GM12801 (cell line): ENCODE data around the gene MYOT.

Source experiments
- TF ChIP-seq, protein P1 (sequence below): IDR thresholded peaks from one replicate; pipeline ENCODE4 v1.5.1; 2011; ENCODE audit warnings: control low read depth; ENCODE audit not compliant: insufficient read length; ENCODE audit errors: extremely low read depth

The MYOT gene

DNA sequence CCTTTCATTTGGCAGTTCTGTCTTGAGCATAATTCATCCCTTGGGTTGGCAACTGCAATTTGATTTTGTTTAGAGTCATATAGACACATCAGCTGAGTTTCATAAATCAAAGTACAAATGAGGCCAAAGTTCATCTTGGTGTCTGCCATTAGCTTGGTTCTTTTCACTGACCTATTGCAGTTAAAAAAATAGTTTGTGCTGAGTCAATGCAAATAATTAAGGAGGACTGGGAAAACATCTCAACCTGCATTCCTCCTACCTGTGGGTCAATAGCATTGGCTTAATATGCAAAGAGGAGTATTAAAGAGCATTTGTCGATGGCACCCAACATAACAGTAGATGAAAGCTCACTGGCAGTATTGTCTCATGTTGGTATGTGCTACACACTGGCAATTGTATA is 23.2 kb downstream of the MYOT start:
- TF ChIP-seq, protein P1, sequence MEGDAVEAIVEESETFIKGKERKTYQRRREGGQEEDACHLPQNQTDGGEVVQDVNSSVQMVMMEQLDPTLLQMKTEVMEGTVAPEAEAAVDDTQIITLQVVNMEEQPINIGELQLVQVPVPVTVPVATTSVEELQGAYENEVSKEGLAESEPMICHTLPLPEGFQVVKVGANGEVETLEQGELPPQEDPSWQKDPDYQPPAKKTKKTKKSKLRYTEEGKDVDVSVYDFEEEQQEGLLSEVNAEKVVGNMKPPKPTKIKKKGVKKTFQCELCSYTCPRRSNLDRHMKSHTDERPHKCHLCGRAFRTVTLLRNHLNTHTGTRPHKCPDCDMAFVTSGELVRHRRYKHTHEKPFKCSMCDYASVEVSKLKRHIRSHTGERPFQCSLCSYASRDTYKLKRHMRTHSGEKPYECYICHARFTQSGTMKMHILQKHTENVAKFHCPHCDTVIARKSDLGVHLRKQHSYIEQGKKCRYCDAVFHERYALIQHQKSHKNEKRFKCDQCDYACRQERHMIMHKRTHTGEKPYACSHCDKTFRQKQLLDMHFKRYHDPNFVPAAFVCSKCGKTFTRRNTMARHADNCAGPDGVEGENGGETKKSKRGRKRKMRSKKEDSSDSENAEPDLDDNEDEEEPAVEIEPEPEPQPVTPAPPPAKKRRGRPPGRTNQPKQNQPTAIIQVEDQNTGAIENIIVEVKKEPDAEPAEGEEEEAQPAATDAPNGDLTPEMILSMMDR: no peak

DNA sequence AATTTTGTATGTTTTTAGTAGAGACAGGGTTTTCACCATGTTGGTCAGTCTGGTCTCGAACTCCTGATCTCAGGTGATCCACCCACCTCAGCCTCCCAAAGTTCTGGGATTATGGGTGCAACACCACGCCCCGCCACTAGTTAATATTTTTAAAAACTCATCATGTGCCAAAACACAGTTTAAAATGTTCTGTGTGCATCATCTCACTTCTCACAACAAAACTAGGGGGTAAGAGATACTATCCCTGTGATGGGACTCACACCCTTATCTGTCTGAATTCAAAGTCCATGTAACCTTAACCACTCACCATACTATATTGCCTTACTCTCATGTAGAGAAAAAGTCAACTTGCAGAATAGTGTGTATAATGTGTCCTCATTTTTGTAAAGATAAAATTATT is 24.2 kb downstream of the MYOT start:
- TF ChIP-seq, protein P1: no peak

DNA sequence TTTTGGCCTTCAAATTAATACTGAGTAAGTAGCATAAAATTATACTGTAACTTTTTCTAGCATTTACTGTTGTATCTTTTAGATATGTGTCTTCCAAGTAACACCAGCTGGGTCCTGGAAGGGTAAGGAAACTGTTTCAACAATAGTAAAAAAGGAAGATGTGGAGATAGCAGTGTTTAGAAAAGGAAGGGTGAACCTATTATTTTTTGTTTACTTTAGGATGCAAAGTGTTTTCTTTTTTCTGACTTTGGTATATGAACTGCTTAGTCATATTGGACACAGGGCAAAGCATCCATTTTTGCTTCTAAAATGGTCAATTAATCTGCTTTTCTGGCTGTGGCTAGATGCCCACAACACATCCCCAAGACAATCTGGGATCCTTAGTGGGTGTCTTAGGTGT is 26.9 kb downstream of the MYOT start:
- TF ChIP-seq, protein P1: no peak

DNA sequence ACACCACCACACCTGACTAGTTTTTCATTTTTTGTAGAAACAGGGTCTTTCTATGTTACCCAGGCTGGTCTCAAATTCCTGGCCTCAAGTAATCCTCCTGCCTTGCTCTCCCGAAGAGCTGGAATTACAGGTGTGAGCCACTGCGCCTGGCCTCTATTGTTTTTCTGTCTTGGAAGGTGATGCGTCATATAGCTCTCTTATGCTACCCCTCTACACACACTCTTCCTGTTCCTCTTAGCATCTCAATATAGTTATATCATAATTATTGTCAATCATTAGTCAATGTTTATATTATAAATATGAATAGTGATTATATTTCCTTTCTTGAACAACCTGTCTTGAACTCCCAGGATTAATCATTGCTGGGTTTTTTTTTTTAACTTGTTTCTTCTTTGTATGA is 28.9 kb downstream of the MYOT start:
- TF ChIP-seq, protein P1: no peak

DNA sequence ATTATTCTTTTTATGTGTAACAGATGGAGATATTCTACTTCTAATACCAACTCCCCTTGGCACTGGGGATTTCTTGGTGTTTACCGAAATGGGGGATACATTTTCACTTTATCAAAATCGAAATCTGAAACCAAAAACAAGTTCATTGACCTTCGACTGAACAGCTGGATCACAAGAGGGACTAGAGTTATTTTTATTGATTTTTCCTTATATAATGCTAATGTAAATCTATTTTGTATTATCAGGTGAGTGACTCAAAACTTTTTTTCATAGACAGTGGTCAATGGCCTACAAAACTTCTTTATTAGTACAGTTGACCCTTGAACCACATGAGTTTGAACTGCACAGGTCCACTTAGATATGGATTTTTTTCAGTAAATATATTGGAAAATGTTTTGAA is 31.8 kb downstream of the MYOT start:
- TF ChIP-seq, protein P1: no peak

DNA sequence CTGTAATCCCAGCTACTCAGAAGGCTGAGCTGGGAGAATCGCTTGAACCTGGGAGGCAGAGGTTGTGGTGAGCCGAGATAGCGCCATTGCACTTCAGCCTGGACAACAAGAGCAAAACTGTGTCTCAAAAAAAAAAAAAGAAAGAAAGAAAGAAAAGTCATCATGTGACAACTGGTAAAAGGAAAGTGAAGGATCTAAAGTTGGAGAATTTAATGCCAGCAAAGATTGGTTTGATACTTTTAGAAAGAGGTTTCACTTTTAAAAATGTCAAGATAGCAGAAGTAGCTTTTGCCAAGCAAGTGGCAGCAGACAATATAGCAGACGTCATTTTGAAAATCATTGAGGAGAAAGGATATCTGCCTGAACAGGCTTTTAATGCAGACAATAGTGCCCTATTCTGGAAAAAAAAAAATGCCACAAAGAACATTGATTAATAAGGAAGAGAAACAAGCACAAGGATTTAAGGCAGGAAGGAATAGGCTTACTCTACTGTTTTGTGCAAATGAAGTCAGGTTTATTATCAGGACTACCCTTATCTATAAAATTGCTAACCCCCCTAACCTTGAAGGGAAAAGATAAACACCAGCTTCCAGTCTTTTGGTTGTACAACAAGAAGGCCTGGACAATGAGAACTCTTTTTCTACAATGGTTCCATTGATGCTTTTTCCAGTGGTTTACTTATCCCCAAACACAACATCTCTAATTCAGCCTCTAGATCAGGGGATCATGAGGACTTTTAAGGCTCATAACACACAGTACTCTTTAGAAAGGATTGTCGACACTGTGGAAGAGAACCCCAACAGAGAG is 33.6 kb downstream of the MYOT start:
- TF ChIP-seq, protein P1: no peak

DNA sequence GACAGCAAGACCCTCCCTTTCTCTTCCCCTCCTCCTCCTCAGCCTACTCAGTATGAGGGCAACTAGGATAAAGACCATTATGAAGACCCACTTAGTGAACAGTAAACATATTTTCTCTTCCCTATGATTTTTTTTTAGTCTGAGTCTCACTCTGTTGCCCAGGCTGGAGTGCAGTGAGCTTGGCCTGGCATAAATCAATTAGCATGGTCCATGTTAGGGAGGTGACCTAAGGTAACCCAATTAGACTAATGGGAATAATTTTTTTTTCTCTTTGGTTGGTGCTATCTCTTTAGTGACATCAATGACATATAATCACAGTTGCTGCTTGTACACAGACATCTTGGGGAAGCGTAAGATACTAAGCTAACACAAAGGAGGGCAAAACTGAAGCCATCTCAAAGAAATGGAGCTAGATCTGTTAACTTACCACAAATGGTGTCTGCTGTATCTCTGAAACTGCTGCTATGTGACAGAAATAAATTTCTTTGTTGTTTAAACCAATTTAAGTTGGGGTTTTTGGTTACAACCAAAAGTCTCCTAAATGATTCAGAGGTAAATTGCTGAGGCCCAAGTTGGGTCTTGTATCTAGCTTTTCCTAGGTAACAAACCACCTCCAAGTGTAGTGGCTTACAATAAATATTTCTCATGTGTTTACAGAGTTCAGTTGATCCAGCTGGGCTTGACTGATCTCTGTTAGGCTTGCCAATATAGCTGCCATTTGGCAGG is 34.9 kb downstream of the MYOT start:
- TF ChIP-seq, protein P1: no peak
